GM12892 (cell line): Measurements from ENCODE around the gene EFCAB8.

Experiments used
- POLR2A ChIP-seq: IDR thresholded peaks from 2 replicates; pipeline ENCODE4 v1.6.1; 2011; ENCODE audit warnings: low read depth, low read length, control low read depth
- POLR2AphosphoS5 ChIP-seq: IDR thresholded peaks from 2 replicates; pipeline ENCODE4 v1.6.1; 2011; ENCODE audit warnings: low read depth, low read length, control low read depth
- TAF1 ChIP-seq: IDR thresholded peaks from 2 replicates; pipeline ENCODE4 v1.6.1; 2011; ENCODE audit warnings: low read depth, mild to moderate bottlenecking, control low read depth, low read length, borderline replicate concordance

GRCh38 chr20:32902456-32903420, 44.0 kb downstream of the EFCAB8 start:
- TF ChIP-seq TAF1 (no peak), POLR2A (no peak), POLR2AphosphoS5 (no peak)
